GM12892 (cell line): Measurements from ENCODE around the gene SNX30.

Source experiments
- POLR2A ChIP-seq: IDR thresholded peaks from 2 replicates; pipeline ENCODE4 v1.6.1; 2011; ENCODE audit warnings: low read depth, low read length, control low read depth
- POLR2AphosphoS5 ChIP-seq: IDR thresholded peaks from 2 replicates; pipeline ENCODE4 v1.6.1; 2011; ENCODE audit warnings: low read depth, low read length, control low read depth
- TAF1 ChIP-seq: IDR thresholded peaks from 2 replicates; pipeline ENCODE4 v1.6.1; 2011; ENCODE audit warnings: low read depth, mild to moderate bottlenecking, control low read depth, low read length, borderline replicate concordance

GRCh38 chr9:112760821-112761220 lies 10.3 kb downstream of the SNX30 start:
- TF ChIP-seq POLR2A (no peak), POLR2AphosphoS5 (no peak), TAF1 (no peak)
